Heart right ventricle (tissue), 16 donors: Measurements from ENCODE around the gene FRMPD2. TPM values are rescaled to one million over a fixed set of nuclear protein-coding genes. Genes with fewer than 3 reads are reported as not detected.
"Not testable (repeated sequence)": the region's sequence is repeated elsewhere in the genome, so short reads cannot be mapped to it uniquely, and the experiment has no call there.

Experiments used
- ATAC-seq, 8 donors: fragments of 200-7000 bp; cut with Tn5 transposase; one replicate each; pipeline ENCODE4 v1.9.1; 2020; ENCODE audit warnings: mild to moderate bottlenecking in 8 of 8, moderate library complexity in 8 of 8, moderate number of reproducible peaks in 1 of 8
- DNase-seq, 2 donors: peaks; one replicate each; pipeline ENCODE4 v3.0.0-alpha.2; 2020
- H3K27ac ChIP-seq, 10 donors: fragments of 200-600 bp; sonication (generic) in 2 of 10; one replicate each; pipeline versions ENCODE4 v1.5.0 to v1.8.0; 2020 to 2022; ENCODE audit warnings: mild to moderate bottlenecking in 3 of 10
- H3K27me3 ChIP-seq, 7 donors: fragments of 200-600 bp; one replicate each; pipeline ENCODE4 v1.8.0; 2021 to 2022; ENCODE audit warnings: mild to moderate bottlenecking in 2 of 7
- H3K36me3 ChIP-seq, 9 donors: fragments of 200-600 bp; sonication (generic) in 1 of 9; one replicate each; pipeline versions ENCODE4 v1.5.0 to v1.8.0; 2020 to 2022; ENCODE audit warnings: mild to moderate bottlenecking in 2 of 9
- H3K4me1 ChIP-seq, 9 donors: fragments of 200-600 bp; sonication (generic) in 1 of 9; one replicate each; pipeline versions ENCODE4 v1.5.0 to v1.8.0; 2020 to 2022; ENCODE audit warnings: mild to moderate bottlenecking in 4 of 9
- H3K4me3 ChIP-seq, 10 donors: fragments of 200-600 bp; sonication (generic) in 2 of 10; one replicate each; pipeline versions ENCODE4 v1.5.0 to v1.8.0; 2020 to 2022; ENCODE audit warnings: mild to moderate bottlenecking in 7 of 10, moderate library complexity in 2 of 10
- H3K9me3 ChIP-seq, 11 donors: fragments of 200-600 bp in 10 of 11; sonication (generic) in 2 of 11; one replicate each; pipeline versions ENCODE4 v1.5.0 to v1.8.0; 2013 to 2022; ENCODE audit warnings: mild to moderate bottlenecking in 2 of 11, control low read depth in 1 of 11, moderate library complexity in 1 of 11
- WGBS, 2 donors: extraction: QIAGEN DNeasy Blood & Tissue Kit; methylation state at CpG; one replicate each; pipeline ENCODE4 v1.1.7; 2013; ENCODE audit warnings: inconsistent platforms in 1 of 2; 5-methylcytosine and 5-hydroxymethylcytosine counted together
- intact Hi-C, 10 donors: fragments of 100-400 bp; cut with DNase I; formaldehyde crosslinking; loops; one replicate each; pipeline versions ENCODE4 v1.11.1 to v1.14.2; 2022
- polyA plus RNA-seq, 2 donors: library from polyadenylated mRNA; stranded (reverse); fragments of 200-250 nt; gene quantifications; one replicate each; pipeline ENCODE4 v1.2.3, GENCODE V29; 2013
- total RNA-seq, 10 donors: library from RNA; stranded (reverse); fragmentation: NEBNext Ultra II Directional in 3 of 10; extraction: Animal tissue kit (Norgen Biotek cat#: 25700) in 3 of 10; gene quantifications; one replicate each; pipeline versions ENCODE4 v1.2.1 to v1.2.4, GENCODE V29; 2021 to 2023
- TF ChIP-seq, protein P1 (sequence below), 9 donors: fragments of 200-600 bp; sonication (generic) in 2 of 9; IDR thresholded peaks; one replicate each; pipeline versions ENCODE4 v1.5.0 to v1.8.0; 2021 to 2022; ENCODE audit warnings: antibody characterized with exemption in 9 of 9, mild to moderate bottlenecking in 5 of 9, moderate library complexity in 1 of 9
- donor health status: Arrhythmogenic right ventricular cardiomyopathy.
- donor health status: ischemic (EF 13 %, LVEDD 7.1; RV severe dilation, severe dysfunction).
- donor health status: healthy with polysubstance abuse.
- donor health status: DM: no; HTN: yes; CAD: no.
- donor health status: DM: no; HTN: no; CAD: no.
- donor health status: ischemic (EF 25% LVEDD 6.9; RV normal size, moderate dysfunction).
- donor health status: ischemic (EF 25% LVEDD 5.7; RV mildly dilated, moderate dysfunction).
- donor health status: healthy.
- donor health status: DM: yes; HTN: yes; CAD: no.
- donor health status: Ischemic cardiomyopathy.
- donor health status: ischemic (EF 35%, LVEDD 5.7; RV mildly dilated, moderate dysfunction).
- donor health status: nonischemic (EF 11% LVEDD 7.7; RV severe dilation, severe dysfunction).
- donor health status: DM: yes; HTN: yes; CAD: no.
- donor health status: PGD.
- donor health status: ischemic (EF 29% LVEDD 5.4; RV normal size, mild dysfunction).
- donor health status: nonischemic (EF 23%, LVEDD 6.1; RV moderate dilation, normal function).

FRMPD2 gene
- total and polyA plus RNA-seq, 12 donors = 0.16 to 0.74 (median 0.23) TPM; not detected in 5

DNA sequence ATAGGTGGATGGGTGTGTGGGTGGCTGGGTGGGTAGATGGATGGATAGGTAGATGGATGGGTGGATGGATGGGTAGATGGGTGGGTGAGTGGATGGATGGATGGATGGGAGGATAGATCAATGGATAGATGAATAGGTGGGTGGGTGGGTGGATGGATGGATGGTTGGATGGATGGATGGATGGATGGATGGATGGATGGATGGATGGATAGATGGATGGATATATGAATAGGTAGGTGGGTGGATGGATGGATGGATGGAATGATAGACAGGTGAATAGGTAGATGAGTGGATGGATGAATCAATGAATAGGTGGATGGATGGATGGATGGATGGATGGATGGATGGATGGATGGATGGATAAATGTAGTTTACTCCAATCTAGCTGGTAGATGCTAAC, 52.7 kb downstream of the FRMPD2 start:
- Histone ChIP-seq H3K36me3 (no peaks in the 10 kb centered on the region), H3K4me3 (no peak overlapping the region), H3K4me1 (peaks cover 0 to 8% (median 0%) of the 10 kb centered on the region in 9 donors), H3K9me3 (no peaks in the 10 kb centered on the region), H3K27ac (no peak overlapping the region), H3K27me3 (peaks cover 0 to 8% (median 0%) of the 10 kb centered on the region in 7 donors)
- TF ChIP-seq, protein P1, sequence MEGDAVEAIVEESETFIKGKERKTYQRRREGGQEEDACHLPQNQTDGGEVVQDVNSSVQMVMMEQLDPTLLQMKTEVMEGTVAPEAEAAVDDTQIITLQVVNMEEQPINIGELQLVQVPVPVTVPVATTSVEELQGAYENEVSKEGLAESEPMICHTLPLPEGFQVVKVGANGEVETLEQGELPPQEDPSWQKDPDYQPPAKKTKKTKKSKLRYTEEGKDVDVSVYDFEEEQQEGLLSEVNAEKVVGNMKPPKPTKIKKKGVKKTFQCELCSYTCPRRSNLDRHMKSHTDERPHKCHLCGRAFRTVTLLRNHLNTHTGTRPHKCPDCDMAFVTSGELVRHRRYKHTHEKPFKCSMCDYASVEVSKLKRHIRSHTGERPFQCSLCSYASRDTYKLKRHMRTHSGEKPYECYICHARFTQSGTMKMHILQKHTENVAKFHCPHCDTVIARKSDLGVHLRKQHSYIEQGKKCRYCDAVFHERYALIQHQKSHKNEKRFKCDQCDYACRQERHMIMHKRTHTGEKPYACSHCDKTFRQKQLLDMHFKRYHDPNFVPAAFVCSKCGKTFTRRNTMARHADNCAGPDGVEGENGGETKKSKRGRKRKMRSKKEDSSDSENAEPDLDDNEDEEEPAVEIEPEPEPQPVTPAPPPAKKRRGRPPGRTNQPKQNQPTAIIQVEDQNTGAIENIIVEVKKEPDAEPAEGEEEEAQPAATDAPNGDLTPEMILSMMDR (IDR thresholded peaks at IDR 0.05) = no peak
- DNase-seq (no peak), ATAC-seq (no peak)
- intact Hi-C loops = no loop called here

DNA sequence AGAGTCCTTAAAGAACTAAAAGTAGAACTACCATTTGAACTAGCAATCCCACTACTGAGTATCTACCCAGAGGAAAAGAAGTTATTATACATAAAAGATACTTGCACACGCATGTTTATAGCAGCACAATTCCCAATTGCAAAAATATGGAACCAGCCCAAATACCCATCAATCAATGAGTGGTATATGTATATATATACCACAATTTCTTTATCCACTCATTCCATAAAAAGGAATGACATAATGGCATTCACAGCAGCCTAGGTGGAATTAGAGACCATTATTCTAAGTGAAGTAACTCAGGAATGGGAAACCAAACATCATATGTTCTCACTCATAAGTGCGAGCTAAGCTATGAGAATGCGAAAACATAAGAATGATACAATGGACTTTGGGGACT, 53.5 kb downstream of the FRMPD2 start:
- DNase-seq, H3K36me3 ChIP-seq, intact Hi-C loops, H3K27ac ChIP-seq, H3K4me3 ChIP-seq, ATAC-seq, H3K4me1 ChIP-seq, H3K9me3 ChIP-seq, H3K27me3 ChIP-seq: not testable (repeated sequence)
- 90 to 94% methylated on average over 3 of the region's 3 CpGs for WGBS, 2 donors

DNA sequence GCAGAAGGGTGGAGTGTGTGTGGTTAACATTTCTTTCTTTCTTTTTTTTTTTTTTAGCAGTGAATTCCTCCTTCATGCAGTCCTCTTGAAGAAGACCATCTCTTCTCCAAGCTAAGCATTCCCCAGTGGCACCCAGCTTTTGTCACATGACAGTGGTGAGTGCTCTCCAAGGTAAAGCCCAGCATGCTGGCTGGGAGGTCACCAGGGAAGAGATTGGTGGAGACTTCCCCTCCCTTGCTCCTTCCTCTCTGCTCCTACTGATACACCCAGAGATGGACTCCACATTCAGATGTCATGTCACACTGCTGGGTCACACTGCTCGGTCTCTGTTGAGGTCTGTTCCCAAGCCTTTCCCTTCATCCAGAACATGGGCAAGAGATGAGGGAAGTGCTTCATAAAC, 55.3 kb downstream of the FRMPD2 start:
- Histone ChIP-seq H3K4me3 (no peak overlapping the region), H3K27ac (no peak overlapping the region), H3K27me3 (peaks cover 0 to 8% (median 0%) of the 10 kb centered on the region in 7 donors), H3K36me3 (no peaks in the 10 kb centered on the region), H3K9me3 (peaks cover 0 to 6% (median 0%) of the 10 kb centered on the region in 11 donors), H3K4me1 (no peaks in the 10 kb centered on the region)
- intact Hi-C loops = loop anchor here in 4 of 10 donors (5.0 kb wide), 1 partner anchor 68 kb away; no protein-coding TSS in a partner anchor
- no peak for DNase-seq
- ATAC-seq = no peak
- TF ChIP-seq, protein P1 (IDR thresholded peaks at IDR 0.05) = no peak
- whole genome bisulfite sequencing, 2 donors = 79 to 91% methylated on average over 1 of the region's 1 CpG

DNA sequence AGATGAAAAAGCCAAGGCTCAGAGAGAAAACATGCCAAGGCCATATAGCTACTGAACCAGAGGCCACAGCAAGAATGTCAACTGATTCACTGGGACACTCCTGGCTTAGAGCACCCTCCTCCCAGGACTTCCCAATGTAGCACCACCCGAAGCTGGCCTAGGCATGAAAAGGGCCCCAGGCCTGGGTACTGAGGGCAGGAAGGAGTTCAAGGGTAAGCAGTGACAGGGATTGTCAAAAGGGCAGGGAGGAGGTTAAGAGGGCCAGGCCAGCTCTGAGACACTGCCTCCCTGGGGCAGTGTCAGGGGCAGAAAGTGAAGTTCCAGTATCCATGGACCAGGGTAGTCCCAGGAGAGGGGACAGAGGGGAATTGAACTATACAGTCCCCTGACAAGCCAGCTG, 57.8 kb downstream of the FRMPD2 start:
- no peak for DNase-seq
- Histone ChIP-seq H3K27ac (no peak overlapping the region), H3K4me1 (no peaks in the 10 kb centered on the region), H3K36me3 (no peaks in the 10 kb centered on the region), H3K27me3 (peaks cover 0 to 3% (median 0%) of the 10 kb centered on the region in 7 donors), H3K4me3 (no peak overlapping the region), H3K9me3 (peaks cover 0 to 6% (median 0%) of the 10 kb centered on the region in 11 donors)
- TF ChIP-seq, protein P1 (IDR thresholded peaks at IDR 0.05) = no peak
- intact Hi-C loops = loop anchor here in 5 of 10 donors (2.0 to 5.0 kb wide), 2 partner anchors 71 to 72 kb away; no protein-coding TSS in a partner anchor
- no peak for ATAC-seq
- 86 to 96% methylated on average over 1 of the region's 1 CpG for WGBS, 2 donors

DNA sequence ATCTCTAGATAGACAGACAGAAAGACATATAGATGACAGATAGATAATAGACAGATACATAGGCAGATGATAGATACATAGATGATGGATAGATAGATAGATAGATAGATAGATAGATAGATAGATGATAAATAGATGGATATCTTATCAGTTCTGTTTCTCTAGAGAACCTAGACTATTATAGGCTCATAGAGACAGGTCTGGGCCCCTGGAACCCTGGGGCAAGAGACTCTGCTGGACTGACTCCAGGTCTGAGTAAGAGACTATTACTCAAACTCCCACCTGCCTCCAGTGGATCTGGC, 58.3 kb downstream of the FRMPD2 start:
- ATAC-seq = no peak

More for the DNA sequence above, 58.3 kb downstream of the FRMPD2 start:
- Histone ChIP-seq H3K27me3 (peaks cover 0 to 6% (median 0%) of the 10 kb centered on the region in 7 donors), H3K4me3 (no peak overlapping the region), H3K4me1 (no peaks in the 10 kb centered on the region), H3K9me3 (peaks cover 0 to 6% (median 0%) of the 10 kb centered on the region in 11 donors), H3K36me3 (no peaks in the 10 kb centered on the region), H3K27ac (no peak overlapping the region)
- TF ChIP-seq, protein P1 (IDR thresholded peaks at IDR 0.05) = no peak
- intact Hi-C loops = loop anchor here in 5 of 10 donors (2.0 to 5.0 kb wide), 2 partner anchors 71 to 73 kb away; no protein-coding TSS in a partner anchor
- no peak for DNase-seq
